ENCODE measurements around the gene ADGRA3. TPM values are rescaled to one million over a fixed set of nuclear protein-coding genes. Genes with fewer than 3 reads are reported as not detected.

The ADGRA3 gene
- total RNA-seq, 3 donors from 2014 or later, result 34.6 to 74.8 (median 45.9) TPM

DNA sequence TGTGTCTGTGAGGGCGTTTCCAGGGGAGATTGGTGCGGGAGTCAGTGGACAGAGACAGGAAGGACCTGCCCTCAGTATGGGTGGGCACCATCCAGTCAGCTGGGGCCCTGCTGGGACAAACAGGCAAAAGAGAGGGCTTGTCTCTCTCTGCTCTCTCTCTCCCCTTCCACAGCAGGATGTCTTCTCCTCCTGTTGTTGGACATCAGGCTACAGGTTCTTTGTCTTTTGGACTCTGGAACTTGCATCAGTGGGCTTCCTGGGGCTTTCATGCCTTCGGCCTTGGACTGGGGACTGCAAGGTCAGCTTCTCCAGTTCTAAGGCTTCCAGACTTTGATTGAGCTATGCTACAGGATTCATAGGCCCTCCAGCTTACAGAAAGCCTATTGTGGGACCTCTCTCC lies 59.6 kb downstream of the ADGRA3 start:
- intact Hi-C loops (cut with DNase I; ENCODE audit: low total_unique reads), result no loop called here
- H3K36me3 ChIP-seq, result no peaks in the 10 kb centered on the region
- no peak overlapping the region for H3K4me3 ChIP-seq
- H3K27ac ChIP-seq, result no peak overlapping the region
- no peaks in the 10 kb centered on the region for H3K27me3 ChIP-seq
- DNase-seq (ENCODE audit: low spot score in 2 of 2), result no peak
- TF ChIP-seq, protein P1, sequence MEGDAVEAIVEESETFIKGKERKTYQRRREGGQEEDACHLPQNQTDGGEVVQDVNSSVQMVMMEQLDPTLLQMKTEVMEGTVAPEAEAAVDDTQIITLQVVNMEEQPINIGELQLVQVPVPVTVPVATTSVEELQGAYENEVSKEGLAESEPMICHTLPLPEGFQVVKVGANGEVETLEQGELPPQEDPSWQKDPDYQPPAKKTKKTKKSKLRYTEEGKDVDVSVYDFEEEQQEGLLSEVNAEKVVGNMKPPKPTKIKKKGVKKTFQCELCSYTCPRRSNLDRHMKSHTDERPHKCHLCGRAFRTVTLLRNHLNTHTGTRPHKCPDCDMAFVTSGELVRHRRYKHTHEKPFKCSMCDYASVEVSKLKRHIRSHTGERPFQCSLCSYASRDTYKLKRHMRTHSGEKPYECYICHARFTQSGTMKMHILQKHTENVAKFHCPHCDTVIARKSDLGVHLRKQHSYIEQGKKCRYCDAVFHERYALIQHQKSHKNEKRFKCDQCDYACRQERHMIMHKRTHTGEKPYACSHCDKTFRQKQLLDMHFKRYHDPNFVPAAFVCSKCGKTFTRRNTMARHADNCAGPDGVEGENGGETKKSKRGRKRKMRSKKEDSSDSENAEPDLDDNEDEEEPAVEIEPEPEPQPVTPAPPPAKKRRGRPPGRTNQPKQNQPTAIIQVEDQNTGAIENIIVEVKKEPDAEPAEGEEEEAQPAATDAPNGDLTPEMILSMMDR (IDR thresholded peaks at IDR 0.05), result no peak
- no peak for TF ChIP-seq POLR2A (IDR thresholded peaks at IDR 0.05)
- no peak for TF ChIP-seq POLR2AphosphoS5 (IDR thresholded peaks at IDR 0.05)
- H3K4me1 ChIP-seq, result no peaks in the 10 kb centered on the region
- H3K9me3 ChIP-seq, result no peaks in the 10 kb centered on the region

DNA sequence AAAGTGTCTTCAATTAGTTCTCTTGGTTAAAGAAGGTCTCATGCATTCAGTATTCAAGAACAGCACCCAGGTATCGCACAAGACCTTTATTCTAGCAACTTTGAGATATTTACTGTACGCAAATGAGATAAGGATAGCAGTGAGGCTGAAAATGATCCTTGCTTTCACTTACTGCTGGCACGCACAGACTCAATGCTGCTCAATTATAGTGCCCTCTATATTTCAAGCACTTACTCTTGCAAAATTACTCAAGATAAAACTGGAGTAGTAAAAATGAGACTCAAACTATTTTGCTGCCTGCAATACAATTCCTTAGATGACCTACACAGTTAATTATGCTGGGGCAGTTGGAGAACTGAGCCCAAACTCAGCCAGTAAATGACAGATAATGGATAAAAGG lies 60.9 kb downstream of the ADGRA3 start:
- no peak overlapping the region for H3K4me3 ChIP-seq
- H3K27ac ChIP-seq, result no peak overlapping the region
- TF ChIP-seq POLR2AphosphoS5 (IDR thresholded peaks at IDR 0.05) (no peak), POLR2A (IDR thresholded peaks at IDR 0.05) (no peak)
- TF ChIP-seq, protein P1 (IDR thresholded peaks at IDR 0.05), result no peak
- no peak for DNase-seq (ENCODE audit: low spot score in 2 of 2)
- H3K36me3 ChIP-seq, result no peaks in the 10 kb centered on the region
- H3K4me1 ChIP-seq, result no peaks in the 10 kb centered on the region
- no peaks in the 10 kb centered on the region for H3K9me3 ChIP-seq
- H3K27me3 ChIP-seq, result no peaks in the 10 kb centered on the region
- intact Hi-C loops (cut with DNase I; ENCODE audit: low total_unique reads), result no loop called here

DNA sequence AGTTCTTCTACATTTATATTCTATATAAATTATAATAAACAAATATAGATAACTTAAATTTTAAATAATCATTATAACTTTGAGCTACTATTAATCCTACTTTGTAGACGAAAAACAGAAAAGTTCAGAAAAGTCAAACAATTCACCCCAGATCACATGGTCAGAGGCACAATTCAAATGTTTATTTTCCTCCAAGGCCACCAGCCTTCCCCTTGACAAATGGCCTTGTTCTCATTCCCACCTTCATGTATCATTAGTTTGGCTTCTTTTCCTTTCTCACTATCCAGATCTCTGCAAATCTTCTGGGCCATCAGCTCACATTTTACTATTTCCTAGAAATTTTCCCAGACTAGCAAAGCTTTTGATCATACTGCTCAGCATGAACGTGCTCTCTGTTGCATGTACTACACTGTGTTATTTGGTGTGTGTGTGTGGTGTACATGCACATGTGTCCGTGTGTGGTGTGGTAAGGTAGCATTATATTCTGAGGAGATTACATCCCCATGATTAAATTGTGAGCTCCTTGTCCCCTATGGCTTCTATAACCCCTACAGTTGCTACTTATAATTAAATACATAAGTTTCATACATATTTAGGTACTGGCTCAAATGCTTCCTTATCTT lies 61.5 kb downstream of the ADGRA3 start:
- DNase-seq (ENCODE audit: low spot score in 2 of 2), result no peak
- TF ChIP-seq POLR2A (IDR thresholded peaks at IDR 0.05), result no peak
- TF ChIP-seq, protein P1 (IDR thresholded peaks at IDR 0.05), result no peak
- no peak overlapping the region for H3K27ac ChIP-seq
- intact Hi-C loops (cut with DNase I; ENCODE audit: low total_unique reads), result no loop called here
- no peaks in the 10 kb centered on the region for H3K27me3 ChIP-seq
- no peaks in the 10 kb centered on the region for H3K9me3 ChIP-seq
- H3K4me3 ChIP-seq, result no peak overlapping the region
- no peaks in the 10 kb centered on the region for H3K4me1 ChIP-seq
- H3K36me3 ChIP-seq, result no peaks in the 10 kb centered on the region

DNA sequence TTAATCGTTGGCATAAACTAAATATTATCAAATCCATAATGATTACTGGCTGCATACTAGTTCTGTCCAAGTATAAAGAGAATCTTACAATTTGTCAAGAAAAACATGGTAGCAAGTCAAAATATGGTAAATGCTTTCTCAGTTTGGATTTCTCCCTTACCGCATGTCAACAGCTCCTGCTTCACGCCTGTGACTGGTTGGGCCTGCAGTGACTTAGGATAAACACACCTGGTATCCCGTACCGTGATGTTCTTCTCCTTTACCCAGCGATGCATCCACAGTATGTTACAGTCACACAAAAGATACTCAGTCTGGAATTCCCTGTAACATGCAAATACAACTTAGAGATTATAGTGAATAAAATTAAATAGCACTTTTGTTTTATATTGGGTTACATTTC lies 71.1 kb downstream of the ADGRA3 start:
- Histone ChIP-seq H3K36me3 (peaks cover 13% of the 10 kb centered on the region), H3K9me3 (no peaks in the 10 kb centered on the region), H3K4me1 (no peaks in the 10 kb centered on the region), H3K27ac (no peak overlapping the region), H3K27me3 (no peaks in the 10 kb centered on the region), H3K4me3 (no peak overlapping the region)
- DNase-seq (ENCODE audit: low spot score in 2 of 2), result no peak
- intact Hi-C loops (cut with DNase I; ENCODE audit: low total_unique reads), result no loop called here
- TF ChIP-seq, protein P1 (IDR thresholded peaks at IDR 0.05), result no peak
- no peak for TF ChIP-seq POLR2A (IDR thresholded peaks at IDR 0.05)
- no peak for TF ChIP-seq POLR2AphosphoS5 (IDR thresholded peaks at IDR 0.05)

DNA sequence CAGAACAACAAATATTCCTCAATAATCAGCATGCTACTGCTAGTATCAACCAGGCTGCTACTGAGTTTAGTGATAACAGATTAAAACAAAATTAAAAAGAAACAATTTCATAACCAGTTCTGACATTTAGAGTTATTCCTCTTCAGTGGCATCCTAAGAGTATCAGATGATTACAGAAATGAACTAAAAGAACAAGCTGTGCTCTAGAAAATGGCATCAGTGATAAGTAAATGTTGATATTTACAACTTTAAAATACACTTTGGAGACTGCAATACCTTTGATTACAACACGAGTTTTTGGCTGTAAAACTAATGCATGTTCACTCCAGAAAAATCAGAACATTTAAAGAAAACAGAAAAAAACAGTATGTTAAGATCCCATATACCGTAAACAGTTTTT lies 72.9 kb downstream of the ADGRA3 start:
- Histone ChIP-seq H3K36me3 (peaks cover 13% of the 10 kb centered on the region), H3K27me3 (no peaks in the 10 kb centered on the region), H3K27ac (no peak overlapping the region), H3K9me3 (no peaks in the 10 kb centered on the region), H3K4me3 (no peak overlapping the region), H3K4me1 (no peaks in the 10 kb centered on the region)
- no peak for DNase-seq (ENCODE audit: low spot score in 2 of 2)
- intact Hi-C loops (cut with DNase I; ENCODE audit: low total_unique reads), result no loop called here
- TF ChIP-seq, protein P1 (IDR thresholded peaks at IDR 0.05), result no peak
- TF ChIP-seq POLR2AphosphoS5 (IDR thresholded peaks at IDR 0.05) (no peak), POLR2A (IDR thresholded peaks at IDR 0.05) (no peak)
